A204.1 (cell line): ENCODE data around the gene RBM39.
"Not testable (repeated sequence)": the region's sequence is repeated elsewhere in the genome, so short reads cannot be mapped to it uniquely, and the experiment has no call there.

Source experiments
- FAIRE-seq: peaks from 2 replicates; lab custom pipeline; 2012; peaks lifted over from hg19 to GRCh38; lab: Jason Lieb, UNC

Gene RBM39

GRCh38 chr20:35704514-35705261 is 37.4 kb downstream of the RBM39 start:
- no peak for FAIRE-seq

- FAIRE-seq = no peak
Measured at GRCh38 chr20:35702824-35703695, 39.0 kb downstream of the RBM39 start.

GRCh38 chr20:35702051-35702823 is 39.8 kb downstream of the RBM39 start:
- no peak for FAIRE-seq

- FAIRE-seq = no peak
Measured at GRCh38 chr20:35700625-35701148, 41.4 kb downstream of the RBM39 start.

GRCh38 chr20:35699957-35700624 is 42.0 kb downstream of the RBM39 start:
- FAIRE-seq = no peak

- FAIRE-seq = no peak
Measured at GRCh38 chr20:35699127-35699956, 42.7 kb downstream of the RBM39 start, which contains the start of the genes NFS1 and ROMO1. NFS1 (minus strand) TSS chr20:35699352; CDS start chr20:35699288, 64 bp downstream. ROMO1 (plus strand) TSS chr20:35699405; CDS start chr20:35699633, 228 bp downstream.

GRCh38 chr20:35698298-35699126 is 43.5 kb downstream of the RBM39 start:
- FAIRE-seq = no peak

- FAIRE-seq = no peak
Measured at GRCh38 chr20:35697696-35698297, 44.3 kb downstream of the RBM39 start.

GRCh38 chr20:35695978-35696377 is 46.1 kb downstream of the RBM39 start:
- no peak for FAIRE-seq

- FAIRE-seq = no peak
Measured at GRCh38 chr20:35695245-35695749, 46.8 kb downstream of the RBM39 start.

- no peak for FAIRE-seq
Measured at GRCh38 chr20:35690265-35690664, 51.8 kb downstream of the RBM39 start.

GRCh38 chr20:35686872-35687271 is 55.2 kb downstream of the RBM39 start:
- FAIRE-seq = not testable (repeated sequence)

- not testable (repeated sequence) for FAIRE-seq
Measured at GRCh38 chr20:35685368-35685767, 56.7 kb downstream of the RBM39 start.

- no peak for FAIRE-seq
Measured at GRCh38 chr20:35681960-35682359, 60.1 kb downstream of the RBM39 start.

- no peak for FAIRE-seq
Measured at GRCh38 chr20:35680452-35681183, 61.4 kb downstream of the RBM39 start.

- FAIRE-seq = no peak
Measured at GRCh38 chr20:35674921-35675320, 67.1 kb downstream of the RBM39 start.

GRCh38 chr20:35673884-35674283 is 68.2 kb downstream of the RBM39 start:
- no peak for FAIRE-seq

- FAIRE-seq = no peak
Measured at GRCh38 chr20:35669681-35670080, 72.4 kb downstream of the RBM39 start.
